CD14-positive monocyte (primary cell): ENCODE data around the gene CELF4. TPM values are rescaled to one million over a fixed set of nuclear protein-coding genes. Genes with fewer than 3 reads are reported as not detected.

Experiments
- DNase-seq, 3 donors: peaks; one replicate each; pipeline ENCODE4 v3.0.0-alpha.2; 2011 to 2022
- H2AFZ ChIP-seq: 2 replicates; pipeline ENCODE4 v1.6.0; 2012; ENCODE audit warnings: mild to moderate bottlenecking, low read depth, low read length, inconsistent platforms; ENCODE audit not compliant: insufficient read depth, poor library complexity, severe bottlenecking
- H3K27ac ChIP-seq, 2 donors: 1 replicate in 1 of 2; 2 replicates in 1 of 2; pipeline ENCODE4 v1.5.1; 2012 to 2013; ENCODE audit warnings: low read length in 2 of 2, control low read depth in 1 of 2, inconsistent platforms in 1 of 2, low read depth in 1 of 2, mild to moderate bottlenecking in 1 of 2
- H3K27me3 ChIP-seq, 2 donors: one replicate each; pipeline versions ENCODE4 v1.6.0 to v1.6.1; 2011 to 2013; ENCODE audit warnings: low read length in 2 of 2; ENCODE audit not compliant: control insufficient read depth in 2 of 2, insufficient read depth in 2 of 2
- H3K36me3 ChIP-seq, 2 donors: replicated peaks in 1 of 2; 1 replicate in 1 of 2; 2 replicates in 1 of 2; pipeline versions ENCODE4 v1.5.1 to v1.6.1; 2012 to 2013; ENCODE audit warnings: low read length in 2 of 2, control low read depth in 1 of 2, inconsistent platforms in 1 of 2, mild to moderate bottlenecking in 1 of 2; ENCODE audit not compliant: insufficient read depth in 2 of 2, control insufficient read depth in 1 of 2
- H3K4me1 ChIP-seq, 2 donors: 1 replicate in 1 of 2; 2 replicates in 1 of 2; pipeline versions ENCODE4 v1.5.1 to v1.6.1; 2012 to 2013; ENCODE audit warnings: low read length in 2 of 2, control low read depth in 1 of 2, inconsistent platforms in 1 of 2, mild to moderate bottlenecking in 1 of 2, moderate library complexity in 1 of 2; ENCODE audit not compliant: insufficient read depth in 2 of 2, control insufficient read depth in 1 of 2
- H3K4me2 ChIP-seq: replicated peaks from 2 replicates; pipeline ENCODE3; 2012; ENCODE audit warnings: low read length, moderate library complexity, mild to moderate bottlenecking; ENCODE audit not compliant: poor library complexity, severe bottlenecking; ENCODE audit errors: extremely low read depth
- H3K4me3 ChIP-seq, 3 experiments: fragments of 200-600 bp in 1 of 3; sonication (generic) in 1 of 3; replicated peaks in 1 of 3; 1 replicate in 2 of 3; 2 replicates in 1 of 3; pipeline ENCODE4 v1.5.1; 2011 to 2013; ENCODE audit warnings: low read length in 3 of 3, mild to moderate bottlenecking in 3 of 3, control low read depth in 2 of 3, low read depth in 2 of 3, inconsistent platforms in 1 of 3, moderate library complexity in 1 of 3
- H3K79me2 ChIP-seq: 2 replicates; pipeline ENCODE4 v1.6.0; 2012; ENCODE audit warnings: mild to moderate bottlenecking, control low read depth, inconsistent platforms, low read length, moderate library complexity; ENCODE audit not compliant: insufficient read depth
- H3K9ac ChIP-seq: 2 replicates; pipeline ENCODE4 v1.6.0; 2017; ENCODE audit warnings: low read length, mild to moderate bottlenecking; ENCODE audit not compliant: insufficient read depth, poor library complexity, severe bottlenecking
- H3K9me3 ChIP-seq, 2 donors: replicated peaks in 1 of 2; 1 replicate in 1 of 2; 2 replicates in 1 of 2; pipeline versions ENCODE4 v1.5.1 to v1.6.1; 2012 to 2013; ENCODE audit warnings: low read length in 2 of 2, control low read depth in 1 of 2; ENCODE audit not compliant: control insufficient read depth in 1 of 2, insufficient read depth in 1 of 2
- H4K20me1 ChIP-seq: 2 replicates; pipeline ENCODE4 v1.6.0; 2012; ENCODE audit warnings: mild to moderate bottlenecking, low read length, control low read depth, moderate library complexity; ENCODE audit not compliant: insufficient read depth
- H3K27ac Mint-ChIP-seq, 7 donors: one replicate each; pipeline ENCODE4 v1.8.0; 2020; ENCODE audit warnings: mild to moderate bottlenecking in 7 of 7, mixed read lengths in 7 of 7, moderate library complexity in 6 of 7, inconsistent platforms in 2 of 7
- H3K27me3 Mint-ChIP-seq, 3 donors: one replicate each; pipeline ENCODE4 v1.8.0; 2021 to 2022; ENCODE audit warnings: low read depth in 3 of 3, mild to moderate bottlenecking in 3 of 3, mixed read lengths in 3 of 3, moderate library complexity in 3 of 3, inconsistent platforms in 1 of 3
- H3K36me3 Mint-ChIP-seq, 2 donors: one replicate each; pipeline ENCODE4 v1.8.0; 2020; ENCODE audit warnings: mixed read lengths in 2 of 2, inconsistent platforms in 1 of 2, mild to moderate bottlenecking in 1 of 2
- H3K4me1 Mint-ChIP-seq: one replicate; pipeline ENCODE4 v1.8.0; 2020; ENCODE audit warnings: mild to moderate bottlenecking, mixed read lengths
- H3K4me3 Mint-ChIP-seq, 2 donors: one replicate each; pipeline ENCODE4 v1.8.0; 2020; ENCODE audit warnings: mild to moderate bottlenecking in 2 of 2, mixed read lengths in 2 of 2, moderate library complexity in 1 of 2
- H3K9me3 Mint-ChIP-seq, 7 donors: one replicate each; pipeline ENCODE4 v1.8.0; 2020 to 2022; ENCODE audit warnings: mixed read lengths in 7 of 7, mild to moderate bottlenecking in 6 of 7, moderate library complexity in 6 of 7, inconsistent platforms in 2 of 7
- CTCF ChIP-seq: fragments of 200-600 bp; IDR thresholded peaks from one replicate; pipeline ENCODE4 v1.8.0; 2022; ENCODE audit warnings: antibody characterized with exemption, mild to moderate bottlenecking
- WGBS: methylation state at CpG from one replicate; pipeline ENCODE4 v1.1.5; 2013; ENCODE audit warnings: missing lambda C conversion rate; ENCODE audit not compliant: insufficient coverage; 5-methylcytosine and 5-hydroxymethylcytosine counted together
- intact Hi-C, 2 donors: fragments of 100-400 bp; cut with micrococcal nuclease; formaldehyde crosslinking; loops; one replicate each; pipeline versions ENCODE4 v1.15.0 to v1.15.1; 2023
- polyA plus RNA-seq, 3 donors: library from polyadenylated mRNA; depleted of rRNA in 1 of 3; unstranded in 2 of 3; stranded (reverse) in 1 of 3; fragments of 300-500 nt in 2 of 3; fragments of >200 nt in 1 of 3; fragmentation: Illumina TruSeq in 2 of 3; gene quantifications; 1 replicate in 2 of 3; 2 replicates in 1 of 3; pipeline ENCODE4 v1.2.3, GENCODE V29; 2012 to 2021

CELF4 gene
- polyA plus RNA-seq, 3 donors = not detected

GRCh38 chr18:37544713-37545112 is 20.9 kb downstream of the CELF4 start:
- H3K4me3 Mint-ChIP-seq = no peak overlapping the region
- no peak overlapping the region for H3K4me2 ChIP-seq
- no peak overlapping the region for H3K27ac Mint-ChIP-seq
- H3K36me3 Mint-ChIP-seq = no peaks in the 10 kb centered on the region
- H4K20me1 ChIP-seq = no peaks in the 10 kb centered on the region
- no peak overlapping the region for H3K27ac ChIP-seq
- H3K4me1 ChIP-seq = no peaks in the 10 kb centered on the region
- 83% methylated on average over 4 of the region's 5 CpGs for WGBS
- H3K4me1 Mint-ChIP-seq = no peaks in the 10 kb centered on the region
- H3K79me2 ChIP-seq = no peaks in the 10 kb centered on the region
- H3K9me3 ChIP-seq = no peaks in the 10 kb centered on the region
- no peaks in the 10 kb centered on the region for H3K9me3 Mint-ChIP-seq
- DNase-seq = no peak
- TF ChIP-seq CTCF = no peak
- no peak overlapping the region for H3K4me3 ChIP-seq
- peaks cover 9 to 18% (median 14%) of the 10 kb centered on the region in 3 donors for H3K27me3 Mint-ChIP-seq
- H3K9ac ChIP-seq = no peak overlapping the region
- intact Hi-C loops = no loop called here
- H3K27me3 ChIP-seq = no peaks in the 10 kb centered on the region
- no peaks in the 10 kb centered on the region for H3K36me3 ChIP-seq
- H2AFZ ChIP-seq = no peak overlapping the region

GRCh38 chr18:37544217-37544616 is 21.4 kb downstream of the CELF4 start:
- Mint-ChIP-seq H3K27me3 (peaks cover 9 to 18% (median 14%) of the 10 kb centered on the region in 3 donors), H3K9me3 (no peaks in the 10 kb centered on the region), H3K4me1 (no peaks in the 10 kb centered on the region), H3K4me3 (no peak overlapping the region), H3K27ac (no peak overlapping the region), H3K36me3 (no peaks in the 10 kb centered on the region)
- Histone ChIP-seq H3K79me2 (no peaks in the 10 kb centered on the region), H2AFZ (no peak overlapping the region), H3K27ac (no peak overlapping the region), H3K27me3 (no peaks in the 10 kb centered on the region), H3K4me1 (no peaks in the 10 kb centered on the region), H3K4me2 (no peak overlapping the region), H3K4me3 (no peak overlapping the region), H3K36me3 (no peaks in the 10 kb centered on the region), H3K9me3 (no peaks in the 10 kb centered on the region), H4K20me1 (no peaks in the 10 kb centered on the region), H3K9ac (no peak overlapping the region)
- intact Hi-C loops = no loop called here
- WGBS = 89% methylated on average over 8 of the region's 10 CpGs
- no peak for DNase-seq
- TF ChIP-seq CTCF = no peak
